WTC11 (cell line): ENCODE measurements around the gene RBM15. TPM values are rescaled to one million over a fixed set of nuclear protein-coding genes. Genes with fewer than 3 reads are reported as not detected.

Experiments
- ATAC-seq: fragments of 200-7000 bp; cut with Tn5 transposase; 2 replicates; pipeline ENCODE4 v1.10.0; 2021; ENCODE audit warnings: mild to moderate bottlenecking, moderate library complexity
- Bru-seq: library from RNA; stranded (reverse); fragments of 400-500 nt; gene quantifications from one replicate; lab custom pipeline; 2021; lab: Mats Ljungman, UMichigan
- CTCF ChIA-PET: fragments of 300-600 bp; sonication (Branson Sonifier 250); formaldehyde crosslinking; loops from one replicate; lab custom pipeline; 2021; ENCODE audit warnings: antibody characterized with exemption; lab: Charles Lee
- POLR2A ChIA-PET: fragments of 350-600 bp; sonication (Branson Sonifier 250); formaldehyde crosslinking; loops from one replicate; lab custom pipeline; 2021; ENCODE audit warnings: antibody characterized with exemption; lab: Charles Lee
- DNase-seq: peaks from one replicate; pipeline ENCODE4 v3.0.0; 2021; ENCODE audit warnings: low spot score
- H3K27ac Mint-ChIP-seq: 2 replicates; pipeline ENCODE4 v1.8.0; 2021; ENCODE audit warnings: mixed read lengths
- H3K27me3 Mint-ChIP-seq: 2 replicates; pipeline ENCODE4 v1.8.0; 2021; ENCODE audit warnings: low read depth, mild to moderate bottlenecking, moderate library complexity, mixed read lengths
- H3K36me3 Mint-ChIP-seq: 2 replicates; pipeline ENCODE4 v1.8.0; 2021; ENCODE audit warnings: mixed read lengths
- H3K4me1 Mint-ChIP-seq: 2 replicates; pipeline ENCODE4 v1.8.0; 2022; ENCODE audit warnings: mixed read lengths
- H3K4me3 Mint-ChIP-seq: 2 replicates; pipeline ENCODE4 v1.8.0; 2021; ENCODE audit warnings: mild to moderate bottlenecking, moderate library complexity, mixed read lengths
- H3K9me3 Mint-ChIP-seq: 2 replicates; pipeline ENCODE4 v1.8.0; 2021; ENCODE audit warnings: mixed read lengths
- AR ChIP-seq: fragments of 250-450 bp; sonication (Bioruptor Pico); IDR thresholded peaks from 2 replicates; pipeline ENCODE4 v1.9.0; 2021; ENCODE audit warnings: mild to moderate bottlenecking
- ATF3 ChIP-seq: sonication (generic); formaldehyde crosslinking; conservative IDR thresholded peaks from 2 replicates; pipeline ENCODE4 v1.8.1; 2022; ENCODE audit warnings: mild to moderate bottlenecking, missing genetic modification reagents
- CBFB ChIP-seq: sonication (generic); formaldehyde crosslinking; IDR thresholded peaks from 2 replicates; pipeline ENCODE4 v1.8.1; 2022; ENCODE audit warnings: mild to moderate bottlenecking, low read depth, missing genetic modification reagents
- ELF4 ChIP-seq: sonication (generic); formaldehyde crosslinking; IDR thresholded peaks from 2 replicates; pipeline ENCODE4 v1.8.1; 2022; ENCODE audit warnings: low read depth, mild to moderate bottlenecking, moderate library complexity, missing genetic modification reagents
- GABPB1 ChIP-seq: sonication (generic); formaldehyde crosslinking; IDR thresholded peaks from 2 replicates; pipeline ENCODE4 v1.8.1; 2023; ENCODE audit warnings: mild to moderate bottlenecking, missing genetic modification reagents
- MYBL2 ChIP-seq: sonication (generic); formaldehyde crosslinking; IDR thresholded peaks from 2 replicates; pipeline ENCODE4 v1.8.1; 2023; ENCODE audit warnings: mild to moderate bottlenecking, moderate library complexity, missing genetic modification reagents
- NFYB ChIP-seq: sonication (generic); formaldehyde crosslinking; conservative IDR thresholded peaks from 2 replicates; pipeline ENCODE4 v1.8.0; 2022; ENCODE audit warnings: low read depth, missing genetic modification reagents
- STAT6 ChIP-seq: sonication (generic); formaldehyde crosslinking; conservative IDR thresholded peaks from 2 replicates; pipeline ENCODE4 v1.8.1; 2023; ENCODE audit warnings: mild to moderate bottlenecking, low read depth, missing genetic modification reagents, moderate library complexity
- TP53 ChIP-seq: sonication (generic); formaldehyde crosslinking; IDR thresholded peaks from 2 replicates; pipeline ENCODE4 v1.8.1; 2023; ENCODE audit warnings: mild to moderate bottlenecking, missing genetic modification reagents
- USF1 ChIP-seq: sonication (generic); formaldehyde crosslinking; IDR thresholded peaks from 2 replicates; pipeline ENCODE4 v1.8.0; 2022; ENCODE audit warnings: mild to moderate bottlenecking, missing genetic modification reagents
- ZBTB43 ChIP-seq: sonication (generic); formaldehyde crosslinking; IDR thresholded peaks from 2 replicates; pipeline ENCODE4 v1.8.1; 2023; ENCODE audit warnings: mild to moderate bottlenecking, missing genetic modification reagents
- ZNF232 ChIP-seq: sonication (generic); formaldehyde crosslinking; IDR thresholded peaks from 2 replicates; pipeline ENCODE4 v1.8.0; 2022; ENCODE audit warnings: mild to moderate bottlenecking, missing genetic modification reagents
- ZNF423 ChIP-seq: fragments of 250-450 bp; sonication (Bioruptor Pico); IDR thresholded peaks from 2 replicates; pipeline ENCODE4 v2.1.2; 2022; ENCODE audit warnings: mild to moderate bottlenecking, moderate library complexity
- long read RNA-seq, 3 experiments: library from RNA in 1 of 3; library from capped mRNA in 1 of 3; library from polyadenylated mRNA in 1 of 3; unstranded in 2 of 3; stranded (forward) in 1 of 3; transcript quantifications; one replicate each; pipeline ENCODE4 v2.0.0, GENCODE V29; 2021
- total RNA-seq: library from RNA; stranded (reverse); gene quantifications from 3 replicates; pipeline ENCODE4 v1.2.3, GENCODE V29; 2021
- TF ChIP-seq, protein P1 (sequence below): sonication (generic); formaldehyde crosslinking; IDR thresholded peaks from 2 replicates; pipeline ENCODE4 v1.8.1; 2023; ENCODE audit warnings: mild to moderate bottlenecking, missing genetic modification reagents, moderate library complexity
- TF ChIP-seq, protein P2 (sequence below): sonication (generic); formaldehyde crosslinking; IDR thresholded peaks from 2 replicates; pipeline ENCODE4 v1.8.0; 2022; ENCODE audit warnings: mild to moderate bottlenecking, missing genetic modification reagents
- TF ChIP-seq, protein P3 (sequence below): fragments of 250-450 bp; sonication (Bioruptor Pico); IDR thresholded peaks from 2 replicates; pipeline ENCODE4 v1.9.0; 2021; ENCODE audit warnings: mild to moderate bottlenecking

Gene RBM15
- total RNA-seq: 43.5 to 50.6 TPM (median 44.8 TPM) in 3 replicates
- percentile 99 among the genes with signal in this experiment for Bru-seq, nascent RNA
- long read RNA-seq, experiment 1, full-length matches to known transcripts: 109 of 126 reads
- long read RNA-seq, experiment 1, partial matches to known transcripts: 0 of 126 reads
- long read RNA-seq, experiment 1, other reads (novel, unspliced or antisense): 17 of 126 reads
- long read RNA-seq, experiment 2, full-length matches to known transcripts: 16 of 26 reads
- long read RNA-seq, experiment 2, partial matches to known transcripts: 0 of 26 reads
- long read RNA-seq, experiment 2, other reads (novel, unspliced or antisense): 10 of 26 reads
- long read RNA-seq, experiment 3, full-length matches to known transcripts: 1 of 2 reads
- long read RNA-seq, experiment 3, partial matches to known transcripts: 0 of 2 reads
- long read RNA-seq, experiment 3, other reads (novel, unspliced or antisense): 1 of 2 reads

DNA sequence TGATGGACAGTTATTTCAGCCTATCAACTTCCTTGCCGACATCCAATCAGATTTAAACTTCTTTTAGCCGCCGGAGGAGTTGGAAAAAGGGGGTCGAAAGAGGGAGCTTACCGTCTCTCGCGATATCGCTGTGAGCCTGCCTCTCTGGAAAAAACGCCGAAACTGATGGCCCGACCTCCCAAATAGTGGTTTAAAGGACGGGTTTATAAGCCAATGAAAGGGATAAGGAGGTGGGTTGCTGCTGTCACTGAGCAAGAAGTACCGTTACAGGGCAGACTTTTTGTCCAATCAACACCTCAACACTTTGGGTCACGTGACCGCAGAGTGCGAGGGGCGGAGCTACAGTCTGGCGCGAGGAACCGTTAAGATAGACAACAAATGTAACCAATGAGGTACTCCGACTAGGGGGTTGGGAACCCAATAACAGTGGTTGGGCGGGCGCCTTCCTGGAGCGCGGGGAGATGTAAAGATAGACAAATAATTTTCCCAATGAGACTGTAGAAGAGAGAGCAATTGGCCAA is at the start of gene RBM15:
TSS of gene RBM15 (plus strand) at position 492 of the 521 bp plus-strand sequence. CDS start at position 521, 29 bp downstream.
- ATAC-seq: peak; percentile 84
- Mint-ChIP-seq H3K9me3 (peaks cover 9% of the 10 kb centered on the region), H3K27me3 (no peaks in the 10 kb centered on the region)
- CTCF ChIA-PET: interaction anchor here (0.6 to 6.1 kb wide), 38 partner anchors 9 to 388 kb away, joined by 3 to 100 read pairs (median 4); partner anchors contain the start of genes KCNC4, LAMTOR5 and SLC6A17
- POLR2A ChIA-PET: interaction anchor here (0.5 to 2.5 kb wide), 14 partner anchors 11 to 131 kb away, joined by 3 to 14 read pairs (median 4); partner anchors contain the start of gene KCNC4
- TF ChIP-seq ELF4 (CRISPR knock-in tag): no peak
- TF ChIP-seq, protein P1, sequence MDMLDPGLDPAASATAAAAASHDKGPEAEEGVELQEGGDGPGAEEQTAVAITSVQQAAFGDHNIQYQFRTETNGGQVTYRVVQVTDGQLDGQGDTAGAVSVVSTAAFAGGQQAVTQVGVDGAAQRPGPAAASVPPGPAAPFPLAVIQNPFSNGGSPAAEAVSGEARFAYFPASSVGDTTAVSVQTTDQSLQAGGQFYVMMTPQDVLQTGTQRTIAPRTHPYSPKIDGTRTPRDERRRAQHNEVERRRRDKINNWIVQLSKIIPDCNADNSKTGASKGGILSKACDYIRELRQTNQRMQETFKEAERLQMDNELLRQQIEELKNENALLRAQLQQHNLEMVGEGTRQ (CRISPR knock-in tag): peak; percentile 95
- TF ChIP-seq, protein P2, sequence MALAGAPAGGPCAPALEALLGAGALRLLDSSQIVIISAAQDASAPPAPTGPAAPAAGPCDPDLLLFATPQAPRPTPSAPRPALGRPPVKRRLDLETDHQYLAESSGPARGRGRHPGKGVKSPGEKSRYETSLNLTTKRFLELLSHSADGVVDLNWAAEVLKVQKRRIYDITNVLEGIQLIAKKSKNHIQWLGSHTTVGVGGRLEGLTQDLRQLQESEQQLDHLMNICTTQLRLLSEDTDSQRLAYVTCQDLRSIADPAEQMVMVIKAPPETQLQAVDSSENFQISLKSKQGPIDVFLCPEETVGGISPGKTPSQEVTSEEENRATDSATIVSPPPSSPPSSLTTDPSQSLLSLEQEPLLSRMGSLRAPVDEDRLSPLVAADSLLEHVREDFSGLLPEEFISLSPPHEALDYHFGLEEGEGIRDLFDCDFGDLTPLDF (CRISPR knock-in tag): no peak
- peak; percentile 98 for TF ChIP-seq MYBL2 (CRISPR knock-in tag)
- no peak for TF ChIP-seq STAT6 (CRISPR knock-in tag)
- no peak for TF ChIP-seq ATF3 (CRISPR knock-in tag)
- TF ChIP-seq, protein P3, sequence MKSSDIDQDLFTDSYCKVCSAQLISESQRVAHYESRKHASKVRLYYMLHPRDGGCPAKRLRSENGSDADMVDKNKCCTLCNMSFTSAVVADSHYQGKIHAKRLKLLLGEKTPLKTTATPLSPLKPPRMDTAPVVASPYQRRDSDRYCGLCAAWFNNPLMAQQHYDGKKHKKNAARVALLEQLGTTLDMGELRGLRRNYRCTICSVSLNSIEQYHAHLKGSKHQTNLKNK: no peak
- peak; percentile 94 for TF ChIP-seq USF1
- peak; percentile 89 for TF ChIP-seq NFYB
- no peak for TF ChIP-seq ZNF232 (CRISPR knock-in tag)
- TF ChIP-seq, all 79 proteins: peak for 4
- peaks cover 38% of the 10 kb centered on the region for H3K36me3 Mint-ChIP-seq
- DNase-seq: peak; percentile 96
- H3K27ac Mint-ChIP-seq: no peak within 1 kb of the TSS; the same call in 1 of the 2 replicates
- H3K4me3 Mint-ChIP-seq: no peak within 1 kb of the TSS
- H3K4me1 Mint-ChIP-seq: peaks cover 52% of the 10 kb centered on the region

DNA sequence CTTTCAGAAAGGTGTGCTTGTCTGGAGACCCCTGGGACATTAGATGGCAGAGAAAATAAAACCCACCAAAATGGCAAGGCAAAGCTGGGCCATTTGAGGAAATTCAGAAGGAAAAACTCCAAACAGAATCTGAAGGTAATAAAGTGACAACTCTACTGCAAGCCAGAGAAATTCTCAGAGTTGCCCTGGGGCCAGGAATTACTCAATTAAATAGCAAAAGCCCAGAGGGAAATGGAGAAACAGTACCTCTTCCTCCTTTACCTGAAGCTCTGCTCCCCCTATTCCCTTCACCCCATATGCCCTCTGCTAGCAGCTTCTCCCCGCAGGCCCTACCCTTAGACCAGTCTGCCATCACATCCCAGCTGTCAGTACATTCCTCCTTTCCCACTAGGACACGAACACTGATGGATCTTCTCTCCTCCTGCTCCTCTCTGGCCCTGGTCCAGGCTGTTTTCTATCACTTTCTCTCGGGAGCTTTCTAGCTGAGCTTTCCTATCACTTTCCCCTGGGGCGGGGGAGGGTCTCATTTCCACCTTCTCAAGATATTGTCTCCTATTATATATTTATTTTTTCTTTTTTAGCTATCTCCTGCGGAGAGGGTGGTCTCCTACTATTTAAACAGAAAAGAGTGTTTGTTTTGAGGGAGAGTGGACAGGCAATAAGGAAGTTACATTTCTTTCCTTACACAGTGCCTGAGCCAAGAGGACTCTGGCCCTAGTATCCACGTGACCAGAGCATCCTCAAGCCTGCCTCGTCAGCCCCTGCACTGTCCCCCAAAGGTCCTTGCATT is 47.7 kb upstream of the RBM15 start:
- no peak overlapping the region for H3K27ac Mint-ChIP-seq
- CTCF ChIA-PET: interaction anchor here (0.7 to 5.5 kb wide), 8 partner anchors 11 to 163 kb away, joined by 3 to 34 read pairs (median 4); partner anchors contain the start of gene KCNC4

More for the DNA sequence above, 47.7 kb upstream of the RBM15 start:
- ATAC-seq: no peak
- POLR2A ChIA-PET: interaction anchor here (0.6 kb wide), 1 partner anchor 351 kb away, joined by 3 read pairs; no protein-coding TSS in a partner anchor
- TF ChIP-seq ZNF423 (CRISPR knock-in tag): no peak
- TF ChIP-seq AR (CRISPR knock-in tag): no peak
- TF ChIP-seq TP53 (CRISPR knock-in tag): no peak
- TF ChIP-seq ZBTB43 (CRISPR knock-in tag): no peak
- TF ChIP-seq CBFB (CRISPR knock-in tag): no peak
- TF ChIP-seq GABPB1 (CRISPR knock-in tag): no peak
- H3K4me1 Mint-ChIP-seq: peaks cover 12% of the 10 kb centered on the region
- no peaks in the 10 kb centered on the region for H3K9me3 Mint-ChIP-seq
- no peak overlapping the region for H3K4me3 Mint-ChIP-seq
- no peak for DNase-seq
- no peaks in the 10 kb centered on the region for H3K27me3 Mint-ChIP-seq
- H3K36me3 Mint-ChIP-seq: no peaks in the 10 kb centered on the region
